Neural cell (in vitro differentiated cells): Measurements from ENCODE around the gene VPS8. TPM values are rescaled to one million over a fixed set of nuclear protein-coding genes. Genes with fewer than 3 reads are reported as not detected.

Experiments used
- H2AFZ ChIP-seq: fragments of 200-600, 300-800 bp; sonication (generic), shearing (Covaris generic); 2 replicates; pipeline ENCODE4 v1.6.0; 2014; ENCODE audit warnings: low read depth, mild to moderate bottlenecking, antibody characterized with exemption, low read length, moderate library complexity
- H3F3A ChIP-seq: fragments of 200-600 bp; shearing (Covaris generic); 2 replicates; pipeline ENCODE4 v1.6.1; 2016; ENCODE audit warnings: mild to moderate bottlenecking, moderate library complexity, mixed read lengths, antibody characterized with exemption, low read length; ENCODE audit not compliant: insufficient read depth, poor library complexity, severe bottlenecking
- H3K27ac ChIP-seq: fragments of 200-600, 300-800 bp; sonication (generic), shearing (Covaris generic); 2 replicates; pipeline ENCODE4 v1.5.1; 2014; ENCODE audit warnings: mild to moderate bottlenecking, low read length, moderate library complexity
- H3K27me3 ChIP-seq: fragments of 300-800, 200-600 bp; sonication (generic), shearing (Covaris generic); 2 replicates; pipeline ENCODE4 v1.6.0; 2014; ENCODE audit warnings: mild to moderate bottlenecking, low read depth, low read length, moderate library complexity; ENCODE audit not compliant: insufficient read depth
- H3K36me3 ChIP-seq: fragments of 300-800, 200-600 bp; sonication (generic), shearing (Covaris generic); 2 replicates; pipeline ENCODE4 v1.5.1; 2014; ENCODE audit warnings: mild to moderate bottlenecking, antibody characterized with exemption, low read length, moderate library complexity; ENCODE audit not compliant: insufficient read depth
- H3K4me2 ChIP-seq: fragments of 300-800, 200-600 bp; sonication (generic), shearing (Covaris generic); 2 replicates; pipeline ENCODE4 v1.6.0; 2014; ENCODE audit warnings: mild to moderate bottlenecking, low read length
- H3K4me3 ChIP-seq: fragments of 300-800, 200-600 bp; sonication (generic), shearing (Covaris generic); 2 replicates; pipeline ENCODE4 v1.5.1; 2014; ENCODE audit warnings: mild to moderate bottlenecking, low read length, moderate library complexity
- H3K79me2 ChIP-seq: fragments of 200-600 bp; shearing (Covaris generic); replicated peaks from 2 replicates; pipeline ENCODE4 v1.6.0; 2014; ENCODE audit warnings: mild to moderate bottlenecking, low read length, moderate library complexity; ENCODE audit not compliant: insufficient read depth
- H3K9ac ChIP-seq: fragments of 300-800, 200-600 bp; sonication (generic), shearing (Covaris generic); 2 replicates; pipeline ENCODE4 v1.6.1; 2016; ENCODE audit warnings: mild to moderate bottlenecking, low read length, mixed read lengths
- H3K9me2 ChIP-seq: fragments of 200-600 bp; shearing (Covaris generic); 2 replicates; pipeline ENCODE4 v1.6.1; 2016; ENCODE audit warnings: mild to moderate bottlenecking, low read length, mixed read lengths; ENCODE audit not compliant: insufficient read depth
- H3K9me3 ChIP-seq: fragments of 200-600, 300-800 bp; sonication (generic), shearing (Covaris generic); 2 replicates; pipeline ENCODE4 v1.6.1; 2016; ENCODE audit warnings: mild to moderate bottlenecking, mixed run types, low read length, moderate library complexity, mixed read lengths
- H4K20me1 ChIP-seq: fragments of 200-600 bp; shearing (Covaris generic); 2 replicates; pipeline ENCODE4 v1.6.1; 2016; ENCODE audit warnings: mild to moderate bottlenecking, mixed run types; ENCODE audit not compliant: insufficient read depth
- CTCF ChIP-seq: fragments of 450-650 bp; IDR thresholded peaks from 2 replicates; pipeline ENCODE4 v1.5.1; 2014; ENCODE audit warnings: antibody characterized with exemption, mild to moderate bottlenecking, moderate library complexity; ENCODE audit not compliant: poor library complexity, severe bottlenecking
- EP300 ChIP-seq: fragments of 450-650 bp; conservative IDR thresholded peaks from 2 replicates; pipeline ENCODE4 v1.6.1; 2014; ENCODE audit warnings: antibody characterized with exemption, mild to moderate bottlenecking, moderate library complexity; ENCODE audit not compliant: poor library complexity, severe bottlenecking
- EZH2 ChIP-seq: fragments of 200-600, 300-800 bp; shearing (Covaris generic), sonication (generic); IDR thresholded peaks from 2 replicates; pipeline ENCODE4 v1.6.1; 2014; ENCODE audit warnings: antibody characterized with exemption, low read length, borderline replicate concordance, mild to moderate bottlenecking; ENCODE audit not compliant: insufficient read depth, poor library complexity, severe bottlenecking
- MXI1 ChIP-seq: fragments of 450-650 bp; conservative IDR thresholded peaks from 2 replicates; pipeline ENCODE4 v1.6.1; 2014; ENCODE audit warnings: antibody characterized with exemption, mild to moderate bottlenecking; ENCODE audit not compliant: poor library complexity, severe bottlenecking
- POLR2AphosphoS5 ChIP-seq: IDR thresholded peaks from 2 replicates; pipeline ENCODE4 v1.6.1; 2012
- RAD21 ChIP-seq: fragments of 450-650 bp; conservative IDR thresholded peaks from 2 replicates; pipeline ENCODE4 v1.6.1; 2014; ENCODE audit warnings: antibody characterized with exemption, mild to moderate bottlenecking, moderate library complexity
- REST ChIP-seq: IDR thresholded peaks from 2 replicates; pipeline ENCODE4 v1.6.1; 2012; ENCODE audit warnings: borderline replicate concordance
- SMC3 ChIP-seq: fragments of 450-650 bp; conservative IDR thresholded peaks from 2 replicates; pipeline ENCODE4 v1.6.1; 2014; ENCODE audit warnings: antibody characterized with exemption, mild to moderate bottlenecking, moderate library complexity; ENCODE audit not compliant: poor library complexity
- TAF1 ChIP-seq: IDR thresholded peaks from 2 replicates; pipeline ENCODE4 v1.6.1; 2012; ENCODE audit warnings: low read depth
- polyA plus RNA-seq: library from polyadenylated mRNA; depleted of rRNA; stranded (reverse); fragments of >200 nt; gene quantifications from 2 replicates; pipeline ENCODE4 v1.2.3, GENCODE V29; 2014

VPS8 gene
- polyA plus RNA-seq, 1 donor from 2014 or later: 146 TPM

- TF ChIP-seq SMC3 (no peak), EP300 (no peak), MXI1 (no peak), TAF1 (no peak), CTCF (no peak), RAD21 (no peak)
- Histone ChIP-seq H3K9me2 (no peaks in the 10 kb centered on the region), H3K79me2 (no peaks in the 10 kb centered on the region), H3K4me3 (no peak overlapping the region), H3K9me3 (no peaks in the 10 kb centered on the region), H3K27ac (no peak overlapping the region), H4K20me1 (no peaks in the 10 kb centered on the region), H3K9ac (no peak overlapping the region), H2AFZ (no peak overlapping the region), H3K27me3 (no peaks in the 10 kb centered on the region), H3K4me2 (no peak overlapping the region), H3F3A (no peaks in the 10 kb centered on the region), H3K36me3 (peaks cover 4% of the 10 kb centered on the region)
These were observed 270.9 kb downstream of the VPS8 start for GRCh38 chr3:185082829-185083228.

GRCh38 chr3:185084402-185084801 is 272.4 kb downstream of the VPS8 start:
- peaks cover 4% of the 10 kb centered on the region for H3K36me3 ChIP-seq
- H3K27ac ChIP-seq: no peak overlapping the region
- no peaks in the 10 kb centered on the region for H3F3A ChIP-seq
- H3K4me2 ChIP-seq: no peak overlapping the region
- H4K20me1 ChIP-seq: no peaks in the 10 kb centered on the region
- H3K4me3 ChIP-seq: no peak overlapping the region
- H3K9ac ChIP-seq: no peak overlapping the region
- TF ChIP-seq RAD21: no peak
- H3K9me3 ChIP-seq: no peaks in the 10 kb centered on the region
- no peaks in the 10 kb centered on the region for H3K27me3 ChIP-seq
- H3K9me2 ChIP-seq: no peaks in the 10 kb centered on the region
- H3K79me2 ChIP-seq: no peaks in the 10 kb centered on the region
- H2AFZ ChIP-seq: no peak overlapping the region

- no peak overlapping the region for H3K4me3 ChIP-seq
- peaks cover 4% of the 10 kb centered on the region for H3K36me3 ChIP-seq
- no peaks in the 10 kb centered on the region for H3K79me2 ChIP-seq
- H3K9ac ChIP-seq: no peak overlapping the region
- no peaks in the 10 kb centered on the region for H3F3A ChIP-seq
- H3K4me2 ChIP-seq: no peak overlapping the region
- TF ChIP-seq EP300: no peak
- no peak for TF ChIP-seq TAF1
- TF ChIP-seq MXI1: no peak
- TF ChIP-seq POLR2AphosphoS5: no peak
- no peak for TF ChIP-seq REST
- no peak for TF ChIP-seq EZH2
- TF ChIP-seq CTCF: no peak
- TF ChIP-seq SMC3: no peak
- no peak for TF ChIP-seq RAD21
- no peaks in the 10 kb centered on the region for H3K9me3 ChIP-seq
- no peak overlapping the region for H3K27ac ChIP-seq
- no peak overlapping the region for H2AFZ ChIP-seq
- H3K9me2 ChIP-seq: no peaks in the 10 kb centered on the region
- no peaks in the 10 kb centered on the region for H3K27me3 ChIP-seq
- H4K20me1 ChIP-seq: no peaks in the 10 kb centered on the region
These were observed 272.9 kb downstream of the VPS8 start for GRCh38 chr3:185084901-185085300.
